Kasumi-1 (cell line): Measurements from ENCODE around the gene RASL10B.
"Not testable (repeated sequence)": the region's sequence is repeated elsewhere in the genome, so short reads cannot be mapped to it uniquely, and the experiment has no call there.

Experiments used
- DNase-seq, 2 experiments: peaks; one replicate each; lab custom pipeline; 2025; lab: John Stamatoyannopoulos, UW

RASL10B gene

GRCh38 chr17:35731239-35731916 is at the start of gene RASL10B:
Gene RASL10B, plus strand, starts transcription at chr17:35731639. Its CDS starts 3,546 bp downstream, at chr17:35735185.
- DNase-seq, result peak; percentile 39 to 51

- peak; percentile 80 to 81 for DNase-seq
Measured at GRCh38 chr17:35683591-35683990, 47.8 kb upstream of the RASL10B start.

GRCh38 chr17:35684055-35684802 is 47.2 kb upstream of the RASL10B start:
- DNase-seq, result no peak

- no peak for DNase-seq
Measured at GRCh38 chr17:35692512-35693210, 38.8 kb upstream of the RASL10B start.

GRCh38 chr17:35693662-35694061 is 37.8 kb upstream of the RASL10B start:
- DNase-seq, result no peak

GRCh38 chr17:35694906-35695305 is 36.5 kb upstream of the RASL10B start:
- no peak for DNase-seq

- DNase-seq, result no peak
Measured at GRCh38 chr17:35695613-35696012, 35.8 kb upstream of the RASL10B start.

- DNase-seq, result no peak
Measured at GRCh38 chr17:35698800-35699199, 32.6 kb upstream of the RASL10B start.

GRCh38 chr17:35700150-35700549 is 31.3 kb upstream of the RASL10B start:
- no peak for DNase-seq

GRCh38 chr17:35701491-35701890 is 29.9 kb upstream of the RASL10B start:
- DNase-seq, result no peak

GRCh38 chr17:35703308-35703707 is 28.1 kb upstream of the RASL10B start:
- not testable (repeated sequence) for DNase-seq

GRCh38 chr17:35705230-35705629 is 26.2 kb upstream of the RASL10B start:
- no peak for DNase-seq

- no peak for DNase-seq
Measured at GRCh38 chr17:35705705-35706104, 25.7 kb upstream of the RASL10B start.

GRCh38 chr17:35708149-35708548 is 23.3 kb upstream of the RASL10B start:
- peak; percentile 5 for DNase-seq

GRCh38 chr17:35708951-35709350 is 22.5 kb upstream of the RASL10B start:
- DNase-seq, result peak in 1 of 2 experiments; percentile 11

GRCh38 chr17:35709874-35710273 is 21.6 kb upstream of the RASL10B start:
- DNase-seq, result no peak

- no peak for DNase-seq
Measured at GRCh38 chr17:35710950-35711349, 20.5 kb upstream of the RASL10B start.

- DNase-seq, result peak in 1 of 2 experiments; percentile 6
Measured at GRCh38 chr17:35713069-35713728, 18.2 kb upstream of the RASL10B start.

- DNase-seq, result no peak
Measured at GRCh38 chr17:35714988-35715387, 16.5 kb upstream of the RASL10B start.

GRCh38 chr17:35715416-35715815 is 16.0 kb upstream of the RASL10B start:
- no peak for DNase-seq

- no peak for DNase-seq
Measured at GRCh38 chr17:35716173-35716572, 15.3 kb upstream of the RASL10B start.

GRCh38 chr17:35716897-35717465 is 14.5 kb upstream of the RASL10B start:
- no peak for DNase-seq
